Fibroblast of the conjunctiva (primary cell): ENCODE results near the gene POPDC3.
"Not testable (repeated sequence)": the region's sequence is repeated elsewhere in the genome, so short reads cannot be mapped to it uniquely, and the experiment has no call there.

ENCODE experiments used
- DNase-seq: peaks from one replicate; pipeline ENCODE4 v3.0.0-alpha.2; 2010; ENCODE audit warnings: low read depth

POPDC3 gene

GRCh38 chr6:105179244-105180065 lies at the start of gene POPDC3:
POPDC3 (minus strand) TSS chr6:105180014; CDS start chr6:105161909, 18,105 bp downstream.
- no peak for DNase-seq

GRCh38 chr6:105227295-105227767 lies 47.5 kb upstream of the POPDC3 start:
- DNase-seq = no peak

- DNase-seq = no peak
Measured at GRCh38 chr6:105226598-105227294, 46.9 kb upstream of the POPDC3 start.

GRCh38 chr6:105223242-105223641 lies 43.4 kb upstream of the POPDC3 start:
- no peak for DNase-seq

- not testable (repeated sequence) for DNase-seq
Measured at GRCh38 chr6:105221219-105221618, 41.4 kb upstream of the POPDC3 start.

GRCh38 chr6:105220186-105220585 lies 40.4 kb upstream of the POPDC3 start:
- no peak for DNase-seq

GRCh38 chr6:105219218-105219617 lies 39.4 kb upstream of the POPDC3 start:
- not testable (repeated sequence) for DNase-seq

GRCh38 chr6:105215506-105215905 lies 35.7 kb upstream of the POPDC3 start:
- no peak for DNase-seq

- DNase-seq = no peak
Measured at GRCh38 chr6:105214668-105215067, 34.9 kb upstream of the POPDC3 start.

- DNase-seq = no peak
Measured at GRCh38 chr6:105213272-105213671, 33.5 kb upstream of the POPDC3 start.

- no peak for DNase-seq
Measured at GRCh38 chr6:105212587-105212986, 32.8 kb upstream of the POPDC3 start.

- DNase-seq = no peak
Measured at GRCh38 chr6:105211831-105212230, 32.0 kb upstream of the POPDC3 start.

- DNase-seq = no peak
Measured at GRCh38 chr6:105210932-105211531, 31.2 kb upstream of the POPDC3 start.

- peak; percentile 37 for DNase-seq
Measured at GRCh38 chr6:105209950-105210706, 30.3 kb upstream of the POPDC3 start.

GRCh38 chr6:105207524-105208269 lies 27.9 kb upstream of the POPDC3 start:
- DNase-seq = no peak

GRCh38 chr6:105204768-105205167 lies 25.0 kb upstream of the POPDC3 start:
- no peak for DNase-seq

- no peak for DNase-seq
Measured at GRCh38 chr6:105204331-105204730, 24.5 kb upstream of the POPDC3 start.

GRCh38 chr6:105202486-105202885 lies 22.7 kb upstream of the POPDC3 start:
- DNase-seq = no peak

- no peak for DNase-seq
Measured at GRCh38 chr6:105200133-105200730, 20.4 kb upstream of the POPDC3 start.

- no peak for DNase-seq
Measured at GRCh38 chr6:105199711-105200110, 19.9 kb upstream of the POPDC3 start.

- DNase-seq = no peak
Measured at GRCh38 chr6:105196076-105196475, 16.3 kb upstream of the POPDC3 start.
